Measurements from ENCODE around the gene NR2F1-AS1. TPM values are rescaled to one million over a fixed set of nuclear protein-coding genes. Genes with fewer than 3 reads are reported as not detected.

The NR2F1-AS1 gene
- total and polyA plus RNA-seq, 2 experiments from 2014 or later: 0.59 to 4.5 TPM

DNA sequence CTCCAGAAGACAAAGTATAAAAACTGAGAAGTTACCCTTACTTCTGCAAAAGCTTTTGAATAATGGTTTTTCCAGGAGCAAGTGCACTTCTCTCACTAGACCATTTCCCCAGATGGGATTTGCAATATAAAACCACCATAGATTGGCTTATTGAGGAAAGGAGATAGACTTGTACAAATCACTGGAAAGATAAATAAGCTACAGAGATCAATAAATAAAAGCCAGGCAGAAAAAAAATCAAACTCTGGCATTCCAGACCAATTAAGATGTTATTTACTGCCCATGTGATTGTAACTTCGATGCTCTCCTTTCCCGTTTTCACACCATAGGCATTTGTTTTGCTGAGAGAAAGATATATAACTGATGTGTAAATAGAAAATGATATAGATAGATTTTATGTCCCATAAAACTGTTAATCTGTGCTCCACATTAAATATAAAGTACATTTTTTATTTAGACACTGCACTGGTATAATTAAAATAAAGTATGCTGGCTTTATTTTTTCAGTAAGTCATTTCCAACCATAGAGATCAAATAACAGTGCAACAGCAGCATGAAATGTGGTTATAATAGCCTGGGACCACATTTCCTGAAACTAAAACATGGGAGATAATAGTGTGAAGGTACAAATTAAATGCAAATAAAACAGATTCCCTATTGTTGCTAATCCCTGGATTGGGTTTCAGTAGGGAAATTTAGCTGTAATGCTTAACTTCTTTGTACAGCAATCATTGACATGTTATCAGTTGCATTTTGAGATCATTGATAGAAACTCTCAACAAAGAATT lies 177.7 kb downstream of the NR2F1-AS1 start:
- H3K4me3 Mint-ChIP-seq: no peak overlapping the region
- H3K9me3 Mint-ChIP-seq: no peaks in the 10 kb centered on the region
- peaks cover 16% of the 10 kb centered on the region for H3K4me1 ChIP-seq (ENCODE audit: insufficient read depth)
- H3K36me3 Mint-ChIP-seq (ENCODE audit: low read depth): no peaks in the 10 kb centered on the region
- no peaks in the 10 kb centered on the region for H3K27me3 ChIP-seq (ENCODE audit: insufficient read depth)
- H3K79me2 ChIP-seq (replicated peaks; ENCODE audit: insufficient read depth): no peaks in the 10 kb centered on the region
- ATAC-seq: no peak
- no peaks in the 10 kb centered on the region for H3K36me3 ChIP-seq (ENCODE audit: insufficient read depth)
- no peaks in the 10 kb centered on the region for H3K9me2 ChIP-seq (ENCODE audit: insufficient read depth)
- no peak overlapping the region for H3K4me2 ChIP-seq
- no peak for TF ChIP-seq CREB1 (CRISPR knock-in tag; IDR thresholded peaks at IDR 0.05; ENCODE audit: low read depth)
- no peak for TF ChIP-seq JUNB (IDR thresholded peaks at IDR 0.05; ENCODE audit: unreplicated experiment)
- TF ChIP-seq NANOG (IDR thresholded peaks at IDR 0.05; ENCODE audit: borderline replicate concordance): no peak
- H3K4me3 ChIP-seq: no peak overlapping the region
- no peak overlapping the region for H3K27ac Mint-ChIP-seq
- H3K27me3 Mint-ChIP-seq (ENCODE audit: insufficient read depth, low read depth, poor library complexity): peaks cover 2% of the 10 kb centered on the region
- no peak overlapping the region for H2AFZ ChIP-seq
- peaks cover 16% of the 10 kb centered on the region for H3K4me1 Mint-ChIP-seq
- no peak for DNase-seq (ENCODE audit: low spot score)
- H4K20me1 ChIP-seq (replicated peaks; ENCODE audit: insufficient read depth): no peaks in the 10 kb centered on the region
- no peaks in the 10 kb centered on the region for H3F3A ChIP-seq (replicated peaks; ENCODE audit: low read depth)
- H3K27ac ChIP-seq (ENCODE audit: low read depth): no peak overlapping the region

- peaks cover 7% of the 10 kb centered on the region; the same call in 2 of the 3 replicates for H3K4me1 Mint-ChIP-seq
- Histone ChIP-seq H3K27ac (ENCODE audit: low read depth) (no peak overlapping the region), H3K36me3 (ENCODE audit: insufficient read depth) (no peaks in the 10 kb centered on the region), H3K79me2 (replicated peaks; ENCODE audit: insufficient read depth) (no peaks in the 10 kb centered on the region), H3K4me2 (no peak overlapping the region), H3K4me3 (no peak overlapping the region), H3F3A (replicated peaks; ENCODE audit: low read depth) (no peaks in the 10 kb centered on the region), H3K9me2 (ENCODE audit: insufficient read depth) (no peaks in the 10 kb centered on the region), H3K27me3 (ENCODE audit: insufficient read depth) (no peaks in the 10 kb centered on the region), H3K4me1 (ENCODE audit: insufficient read depth) (peaks cover 7% of the 10 kb centered on the region), H2AFZ (no peak overlapping the region; the same call in 1 of the 2 replicates), H4K20me1 (replicated peaks; ENCODE audit: insufficient read depth) (no peaks in the 10 kb centered on the region)
- no peak overlapping the region for H3K4me3 Mint-ChIP-seq
- no peak overlapping the region for H3K27ac Mint-ChIP-seq
- ATAC-seq: no peak
- H3K36me3 Mint-ChIP-seq (ENCODE audit: low read depth): no peaks in the 10 kb centered on the region; the same call in 2 of the 3 replicates
- peaks cover 4% of the 10 kb centered on the region for H3K27me3 Mint-ChIP-seq (ENCODE audit: insufficient read depth, low read depth, poor library complexity)
- no peak for DNase-seq (ENCODE audit: low spot score)
- peaks cover 3% of the 10 kb centered on the region; the same call in 1 of the 3 replicates for H3K9me3 Mint-ChIP-seq
- TF ChIP-seq, protein P1, sequence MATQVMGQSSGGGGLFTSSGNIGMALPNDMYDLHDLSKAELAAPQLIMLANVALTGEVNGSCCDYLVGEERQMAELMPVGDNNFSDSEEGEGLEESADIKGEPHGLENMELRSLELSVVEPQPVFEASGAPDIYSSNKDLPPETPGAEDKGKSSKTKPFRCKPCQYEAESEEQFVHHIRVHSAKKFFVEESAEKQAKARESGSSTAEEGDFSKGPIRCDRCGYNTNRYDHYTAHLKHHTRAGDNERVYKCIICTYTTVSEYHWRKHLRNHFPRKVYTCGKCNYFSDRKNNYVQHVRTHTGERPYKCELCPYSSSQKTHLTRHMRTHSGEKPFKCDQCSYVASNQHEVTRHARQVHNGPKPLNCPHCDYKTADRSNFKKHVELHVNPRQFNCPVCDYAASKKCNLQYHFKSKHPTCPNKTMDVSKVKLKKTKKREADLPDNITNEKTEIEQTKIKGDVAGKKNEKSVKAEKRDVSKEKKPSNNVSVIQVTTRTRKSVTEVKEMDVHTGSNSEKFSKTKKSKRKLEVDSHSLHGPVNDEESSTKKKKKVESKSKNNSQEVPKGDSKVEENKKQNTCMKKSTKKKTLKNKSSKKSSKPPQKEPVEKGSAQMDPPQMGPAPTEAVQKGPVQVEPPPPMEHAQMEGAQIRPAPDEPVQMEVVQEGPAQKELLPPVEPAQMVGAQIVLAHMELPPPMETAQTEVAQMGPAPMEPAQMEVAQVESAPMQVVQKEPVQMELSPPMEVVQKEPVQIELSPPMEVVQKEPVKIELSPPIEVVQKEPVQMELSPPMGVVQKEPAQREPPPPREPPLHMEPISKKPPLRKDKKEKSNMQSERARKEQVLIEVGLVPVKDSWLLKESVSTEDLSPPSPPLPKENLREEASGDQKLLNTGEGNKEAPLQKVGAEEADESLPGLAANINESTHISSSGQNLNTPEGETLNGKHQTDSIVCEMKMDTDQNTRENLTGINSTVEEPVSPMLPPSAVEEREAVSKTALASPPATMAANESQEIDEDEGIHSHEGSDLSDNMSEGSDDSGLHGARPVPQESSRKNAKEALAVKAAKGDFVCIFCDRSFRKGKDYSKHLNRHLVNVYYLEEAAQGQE (IDR thresholded peaks at IDR 0.05; ENCODE audit: unreplicated experiment): no peak
- no peak for TF ChIP-seq POLR2AphosphoS5 (IDR thresholded peaks at IDR 0.05; ENCODE audit: low read depth)
- no peak for TF ChIP-seq ZNF114 (CRISPR knock-in tag; IDR thresholded peaks at IDR 0.05)
- TF ChIP-seq EZH2 (IDR thresholded peaks at IDR 0.05; ENCODE audit: low read depth, unreplicated experiment): no peak
- no peak for TF ChIP-seq CREB1 (CRISPR knock-in tag; IDR thresholded peaks at IDR 0.05; ENCODE audit: low read depth)
- TF ChIP-seq CTCF (conservative IDR thresholded peaks at IDR 0.05; ENCODE audit: low read depth in 2 of 2): no peak
- TF ChIP-seq ZNF462 (CRISPR knock-in tag; IDR thresholded peaks at IDR 0.05): no peak
Observed at GRCh38 chr5:93402451-93402850, 178.6 kb downstream of the NR2F1-AS1 start.
